OCI-LY3 (cell line): Measurements from ENCODE around the gene ATOH7.
"Not testable (repeated sequence)": the region's sequence is repeated elsewhere in the genome, so short reads cannot be mapped to it uniquely, and the experiment has no call there.

ENCODE experiments used
- H2AFZ ChIP-seq: fragments of 200-600, 300-600 bp; shearing (Covaris generic); 2 replicates; pipeline ENCODE4 v1.6.0; 2014; ENCODE audit warnings: antibody characterized with exemption, low read depth, low read length
- H3K27ac ChIP-seq: fragments of 200-600, 300-600 bp; sonication (generic); 2 replicates; pipeline ENCODE4 v1.5.1; 2014; ENCODE audit warnings: mild to moderate bottlenecking, low read length, moderate library complexity, mixed read lengths
- H3K27me3 ChIP-seq: fragments of 200-600, 300-600 bp; sonication (generic); 2 replicates; pipeline ENCODE4 v1.6.1; 2014; ENCODE audit warnings: low read depth, low read length, mixed read lengths
- H3K36me3 ChIP-seq: fragments of 200-600, 300-600 bp; sonication (generic); replicated peaks from 2 replicates; pipeline ENCODE3; 2014; ENCODE audit warnings: low read depth, low read length, mixed read lengths
- H3K4me1 ChIP-seq: fragments of 300-600, 200-600 bp; sonication (generic); 2 replicates; pipeline ENCODE4 v1.6.1; 2014; ENCODE audit warnings: low read length, mixed read lengths
- H3K4me2 ChIP-seq: fragments of 200-600, 300-600 bp; sonication (generic); 2 replicates; pipeline ENCODE4 v1.6.1; 2014; ENCODE audit warnings: low read length, mixed read lengths
- H3K4me3 ChIP-seq: fragments of 300-600, 200-600 bp; sonication (generic); 2 replicates; pipeline ENCODE4 v1.5.1; 2014; ENCODE audit warnings: antibody characterized with exemption, mild to moderate bottlenecking, low read length, moderate library complexity
- H3K79me2 ChIP-seq: fragments of 300-600, 200-600 bp; shearing (Covaris generic); 2 replicates; pipeline ENCODE4 v1.6.1; 2014; ENCODE audit warnings: mild to moderate bottlenecking, low read length, mixed read lengths
- H3K9ac ChIP-seq: fragments of 300-600, 200-600 bp; shearing (Covaris generic); 2 replicates; pipeline ENCODE4 v1.6.0; 2014; ENCODE audit warnings: mild to moderate bottlenecking, low read length, moderate library complexity
- H3K9me3 ChIP-seq: fragments of 200-600, 300-600 bp; shearing (Covaris generic); 2 replicates; pipeline ENCODE4 v1.6.1; 2014; ENCODE audit warnings: low read length, mixed read lengths; ENCODE audit not compliant: insufficient read depth
- H4K20me1 ChIP-seq: fragments of 200-600, 300-600 bp; sonication (generic); 2 replicates; pipeline ENCODE4 v1.6.1; 2016; ENCODE audit warnings: low read length, mixed read lengths; ENCODE audit not compliant: insufficient read depth
- CTCF ChIP-seq: fragments of 200-600, 300-600 bp; sonication (generic); IDR thresholded peaks from 2 replicates; pipeline ENCODE4 v1.5.1; 2014; ENCODE audit warnings: antibody characterized with exemption, low read length, low read depth
- EZH2phosphoT487 ChIP-seq: fragments of 200-600 bp; shearing (Covaris generic); IDR thresholded peaks from 2 replicates; pipeline ENCODE4 v1.6.1; 2018; ENCODE audit warnings: antibody characterized with exemption, mixed run types, low read depth

Gene ATOH7

DNA sequence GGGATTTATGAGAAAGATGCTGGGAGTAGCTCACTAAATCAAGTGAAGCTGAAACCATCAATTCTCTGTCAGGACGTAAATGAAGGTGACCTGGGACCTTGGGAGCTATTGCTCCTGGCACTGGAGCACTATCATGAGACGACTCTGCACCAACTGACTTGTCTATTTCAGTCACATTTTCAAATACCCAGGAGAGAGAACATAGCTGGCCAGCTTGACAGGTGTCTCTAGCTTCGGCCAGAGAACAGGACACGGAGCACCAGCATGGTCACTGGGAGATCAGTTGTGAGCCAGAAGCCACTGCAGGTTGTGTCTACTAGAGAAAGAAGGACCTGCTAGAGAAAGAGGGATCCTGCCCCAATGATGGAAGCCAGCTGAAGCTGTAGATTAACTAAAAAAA is 17.4 kb upstream of the ATOH7 start:
- no peak overlapping the region for H3K9ac ChIP-seq
- no peaks in the 10 kb centered on the region for H4K20me1 ChIP-seq
- H3K9me3 ChIP-seq = no peaks in the 10 kb centered on the region
- H3K79me2 ChIP-seq = no peaks in the 10 kb centered on the region
- H3K36me3 ChIP-seq = no peaks in the 10 kb centered on the region
- H3K4me3 ChIP-seq = no peak overlapping the region
- no peak overlapping the region for H3K27ac ChIP-seq
- H3K27me3 ChIP-seq = no peaks in the 10 kb centered on the region
- no peak overlapping the region for H3K4me2 ChIP-seq
- TF ChIP-seq EZH2phosphoT487 (no peak), CTCF (no peak)
- H3K4me1 ChIP-seq = peaks cover 20% of the 10 kb centered on the region
- no peak overlapping the region for H2AFZ ChIP-seq

DNA sequence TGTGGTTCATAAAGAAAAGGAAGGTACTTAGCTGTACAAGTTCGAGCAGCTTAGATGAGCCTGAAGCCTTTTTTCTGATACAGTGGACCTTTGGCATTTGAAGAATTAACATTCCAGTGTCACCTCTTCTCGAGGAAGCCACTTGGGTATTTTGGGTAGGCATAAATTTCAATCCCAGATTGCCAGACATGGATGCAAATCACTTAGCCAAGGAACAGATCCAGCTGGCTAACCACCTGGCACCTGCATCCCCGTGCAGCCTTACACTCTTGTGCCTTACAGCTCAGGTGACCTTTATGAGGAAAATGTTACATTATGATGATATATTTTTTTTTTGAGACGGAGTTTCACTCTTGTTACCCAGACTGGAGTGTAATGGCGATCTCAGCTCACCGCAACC is 16.0 kb upstream of the ATOH7 start:
- H3K9ac ChIP-seq = no peak overlapping the region
- H2AFZ ChIP-seq = no peak overlapping the region
- H3K4me2 ChIP-seq = no peak overlapping the region
- H3K9me3 ChIP-seq = no peaks in the 10 kb centered on the region
- no peaks in the 10 kb centered on the region for H3K79me2 ChIP-seq
- TF ChIP-seq CTCF (no peak), EZH2phosphoT487 (no peak)
- no peaks in the 10 kb centered on the region for H4K20me1 ChIP-seq
- H3K4me1 ChIP-seq = peaks cover 20% of the 10 kb centered on the region
- H3K4me3 ChIP-seq = no peak overlapping the region
- H3K27ac ChIP-seq = no peak overlapping the region
- no peaks in the 10 kb centered on the region for H3K36me3 ChIP-seq
- H3K27me3 ChIP-seq = no peaks in the 10 kb centered on the region

- not testable (repeated sequence) for H3K4me3 ChIP-seq, H3K27me3 ChIP-seq, H3K9me3 ChIP-seq, H2AFZ ChIP-seq, H3K27ac ChIP-seq, H3K4me1 ChIP-seq, H3K36me3 ChIP-seq, H3K79me2 ChIP-seq, H3K9ac ChIP-seq, H4K20me1 ChIP-seq, H3K4me2 ChIP-seq
These were observed 14.5 kb upstream of the ATOH7 start for GRCh38 chr10:68246397-68246796.

DNA sequence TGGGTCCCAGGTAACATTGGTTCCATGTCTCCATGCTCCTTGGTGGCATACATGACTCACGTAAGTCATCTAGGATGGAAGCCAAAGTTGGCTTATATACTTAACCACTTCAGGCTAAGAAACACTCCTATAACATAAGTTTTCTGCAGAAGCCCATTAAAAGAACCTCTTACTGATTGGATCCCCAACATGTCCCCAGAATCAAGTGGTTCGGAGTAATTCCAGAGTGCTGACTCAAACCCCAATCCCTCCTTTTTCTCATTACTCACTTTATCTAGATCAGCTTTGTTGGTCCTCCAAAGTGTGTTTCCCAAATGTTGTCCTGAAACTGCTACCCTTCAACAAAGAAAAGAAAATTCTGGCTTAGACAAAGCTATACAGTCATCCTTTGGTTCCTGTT is 10.1 kb upstream of the ATOH7 start:
- Histone ChIP-seq H3K27me3 (no peaks in the 10 kb centered on the region), H3K9ac (no peak overlapping the region), H3K4me1 (no peaks in the 10 kb centered on the region), H3K36me3 (no peaks in the 10 kb centered on the region), H3K4me3 (no peak overlapping the region), H3K9me3 (no peaks in the 10 kb centered on the region), H2AFZ (no peak overlapping the region), H3K4me2 (no peak overlapping the region), H4K20me1 (no peaks in the 10 kb centered on the region), H3K79me2 (no peaks in the 10 kb centered on the region), H3K27ac (no peak overlapping the region)
- TF ChIP-seq EZH2phosphoT487 (no peak), CTCF (no peak)

DNA sequence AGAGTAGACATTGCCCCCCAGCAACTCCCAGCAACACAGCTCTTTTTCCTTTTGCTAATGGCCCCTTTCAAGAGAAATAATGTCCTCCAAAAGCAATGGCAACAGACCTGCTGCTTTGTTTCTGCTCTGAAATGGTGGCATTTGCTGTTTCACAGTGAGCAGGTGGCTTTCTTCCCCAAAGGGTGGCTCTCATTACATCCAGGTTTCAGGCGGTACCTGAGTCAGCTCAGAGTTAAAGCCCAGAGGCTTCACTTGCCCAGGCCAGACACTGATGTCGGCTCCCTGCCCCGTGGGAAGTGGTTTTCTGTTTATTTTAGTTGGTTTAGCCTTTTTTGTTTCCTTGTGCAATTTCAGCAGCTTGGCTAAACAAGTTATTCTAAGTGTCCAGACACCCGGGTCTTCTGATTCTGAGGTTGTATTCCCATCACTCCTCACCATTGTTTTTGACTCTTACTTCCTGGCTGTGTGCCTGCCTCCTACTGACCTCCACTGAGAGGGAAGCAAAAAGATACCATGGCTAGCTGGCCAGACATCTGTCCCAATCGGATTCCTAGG is 7.8 kb upstream of the ATOH7 start:
- Histone ChIP-seq H3K79me2 (no peaks in the 10 kb centered on the region), H3K4me3 (no peak overlapping the region), H3K4me2 (no peak overlapping the region), H4K20me1 (no peaks in the 10 kb centered on the region), H3K9ac (no peak overlapping the region), H3K27me3 (no peaks in the 10 kb centered on the region), H3K27ac (no peak overlapping the region), H3K4me1 (no peaks in the 10 kb centered on the region), H3K9me3 (no peaks in the 10 kb centered on the region), H2AFZ (no peak overlapping the region), H3K36me3 (no peaks in the 10 kb centered on the region)
- TF ChIP-seq EZH2phosphoT487 (no peak), CTCF (no peak)
